ENCODE results near the gene GABRD.
"Not testable (repeated sequence)": the region's sequence is repeated elsewhere in the genome, so short reads cannot be mapped to it uniquely, and the experiment has no call there.

Gene GABRD, protein sequence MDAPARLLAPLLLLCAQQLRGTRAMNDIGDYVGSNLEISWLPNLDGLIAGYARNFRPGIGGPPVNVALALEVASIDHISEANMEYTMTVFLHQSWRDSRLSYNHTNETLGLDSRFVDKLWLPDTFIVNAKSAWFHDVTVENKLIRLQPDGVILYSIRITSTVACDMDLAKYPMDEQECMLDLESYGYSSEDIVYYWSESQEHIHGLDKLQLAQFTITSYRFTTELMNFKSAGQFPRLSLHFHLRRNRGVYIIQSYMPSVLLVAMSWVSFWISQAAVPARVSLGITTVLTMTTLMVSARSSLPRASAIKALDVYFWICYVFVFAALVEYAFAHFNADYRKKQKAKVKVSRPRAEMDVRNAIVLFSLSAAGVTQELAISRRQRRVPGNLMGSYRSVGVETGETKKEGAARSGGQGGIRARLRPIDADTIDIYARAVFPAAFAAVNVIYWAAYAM

DNA sequence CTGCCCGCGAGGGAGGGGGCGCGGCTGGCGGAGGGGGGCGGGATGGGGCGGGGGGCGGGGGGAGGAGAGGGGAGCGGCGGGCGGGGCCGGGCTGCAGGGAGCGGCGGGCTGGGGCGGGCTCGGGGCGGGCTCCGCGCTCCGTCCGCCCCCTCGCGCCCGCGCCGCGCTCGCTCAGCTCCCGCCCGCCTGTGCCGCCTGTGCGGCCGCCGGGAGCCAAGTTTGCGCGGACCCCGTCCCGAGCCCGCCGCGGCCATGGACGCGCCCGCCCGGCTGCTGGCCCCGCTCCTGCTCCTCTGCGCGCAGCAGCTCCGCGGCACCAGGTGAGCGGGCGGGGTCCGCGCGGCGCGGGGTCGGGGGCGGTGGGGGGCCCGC lies at the start of gene GABRD:
Gene GABRD, plus strand, starts transcription at position 174 of the 372 bp plus-strand sequence. Its CDS starts 79 bp downstream, at position 253.
- peak within 1 kb of the TSS; percentile 17 for H3K4me3 ChIP-seq (ENCODE audit: low read depth, low read length)

DNA sequence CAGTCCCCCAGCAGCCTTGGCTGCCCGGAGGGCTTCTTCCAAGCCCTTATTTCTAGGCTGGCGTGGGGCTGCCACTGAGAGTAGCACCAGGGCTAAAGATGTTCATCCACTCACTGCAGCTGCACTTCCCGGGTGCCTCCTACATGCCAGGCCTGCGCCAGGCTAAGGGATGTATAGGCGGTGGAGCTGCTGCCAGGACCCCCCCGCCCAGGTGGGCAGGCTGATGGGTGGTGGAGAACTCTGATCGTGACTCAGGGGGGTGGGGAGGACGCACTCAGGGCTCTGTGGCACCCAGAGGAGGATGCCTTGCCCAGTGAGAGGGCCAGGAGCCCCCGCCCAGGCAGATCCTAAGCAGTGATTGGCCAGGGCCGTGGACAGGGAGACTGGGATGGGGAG lies 49.6 kb upstream of the GABRD start:
- H3K4me3 ChIP-seq (ENCODE audit: low read depth, low read length): no peak overlapping the region

DNA sequence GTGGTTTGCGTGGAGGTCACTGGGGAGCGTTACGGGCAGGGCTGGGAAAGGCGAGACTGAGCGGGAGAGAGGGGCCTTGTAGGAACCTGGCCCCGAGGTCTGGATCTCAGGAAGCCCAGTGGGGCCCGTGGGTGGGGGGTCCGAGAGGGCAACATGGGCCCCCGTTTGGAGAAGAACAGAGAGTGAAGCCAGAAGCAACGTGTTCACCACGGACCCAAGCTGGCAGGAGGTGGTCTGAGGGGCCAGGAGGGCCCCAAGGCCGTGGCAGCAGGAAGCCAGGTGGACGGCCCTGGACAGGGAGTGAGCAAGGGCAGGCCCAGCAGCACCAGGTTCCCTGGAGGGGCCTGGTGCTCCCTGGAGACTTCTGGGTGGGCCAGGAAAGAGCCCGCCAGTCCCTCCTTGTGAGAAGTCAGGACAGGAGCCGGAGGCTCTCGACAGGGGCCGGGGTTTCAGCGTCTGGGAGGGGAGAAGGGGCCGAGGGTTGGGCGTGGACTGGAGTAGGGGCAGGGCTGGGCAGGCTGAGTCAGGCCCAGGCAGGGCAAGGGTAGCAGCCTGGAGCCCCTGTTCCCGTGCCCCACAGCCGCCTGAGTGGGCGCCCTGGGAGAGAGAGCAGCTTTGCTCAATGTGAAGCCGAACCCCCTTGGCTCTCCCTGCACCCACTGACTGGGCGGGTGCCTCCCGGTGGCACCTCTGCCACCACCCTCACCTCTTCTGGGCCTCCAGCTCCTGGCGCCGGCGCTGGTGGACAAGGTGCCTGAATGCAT lies 49.0 kb upstream of the GABRD start:
- no peak overlapping the region for H3K4me3 ChIP-seq (ENCODE audit: low read depth, low read length)

DNA sequence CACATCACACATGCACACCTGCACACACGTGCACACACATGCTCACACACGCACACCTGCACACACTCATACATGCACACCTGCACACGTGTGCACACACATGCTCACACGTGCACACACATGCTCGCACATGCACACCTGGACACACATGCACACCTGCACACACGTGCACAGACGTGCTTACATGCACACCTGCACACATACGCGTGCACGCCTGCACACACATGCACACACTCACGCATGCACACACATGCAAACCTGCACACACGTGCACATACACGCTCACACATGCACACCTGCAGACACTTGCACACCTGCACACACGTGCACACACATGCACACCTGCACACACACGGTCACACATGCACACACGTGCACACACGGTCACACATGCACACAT lies 48.1 kb upstream of the GABRD start:
- H3K4me3 ChIP-seq (ENCODE audit: low read depth, low read length): no peak overlapping the region

DNA sequence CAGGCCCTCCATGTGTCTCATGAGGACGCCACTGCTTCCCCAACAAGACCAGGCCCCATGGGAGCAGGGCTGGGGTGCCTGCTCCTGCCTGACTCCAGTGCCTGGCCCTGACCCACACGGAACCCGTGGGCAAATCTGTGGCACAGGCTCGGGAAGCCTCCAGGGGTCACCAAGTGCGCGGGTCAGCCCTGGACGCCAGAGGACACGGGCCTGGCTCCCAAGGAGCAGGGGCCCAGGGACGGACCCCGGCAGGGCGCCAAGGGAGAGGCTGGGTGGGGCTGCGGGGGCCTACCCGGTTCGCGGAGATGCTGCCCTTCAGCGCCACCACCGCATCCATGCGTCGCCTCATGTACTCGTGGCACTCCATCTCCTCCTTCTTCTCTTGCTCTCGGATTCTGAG lies 47.5 kb upstream of the GABRD start:
- no peak overlapping the region for H3K4me3 ChIP-seq (ENCODE audit: low read depth, low read length)

DNA sequence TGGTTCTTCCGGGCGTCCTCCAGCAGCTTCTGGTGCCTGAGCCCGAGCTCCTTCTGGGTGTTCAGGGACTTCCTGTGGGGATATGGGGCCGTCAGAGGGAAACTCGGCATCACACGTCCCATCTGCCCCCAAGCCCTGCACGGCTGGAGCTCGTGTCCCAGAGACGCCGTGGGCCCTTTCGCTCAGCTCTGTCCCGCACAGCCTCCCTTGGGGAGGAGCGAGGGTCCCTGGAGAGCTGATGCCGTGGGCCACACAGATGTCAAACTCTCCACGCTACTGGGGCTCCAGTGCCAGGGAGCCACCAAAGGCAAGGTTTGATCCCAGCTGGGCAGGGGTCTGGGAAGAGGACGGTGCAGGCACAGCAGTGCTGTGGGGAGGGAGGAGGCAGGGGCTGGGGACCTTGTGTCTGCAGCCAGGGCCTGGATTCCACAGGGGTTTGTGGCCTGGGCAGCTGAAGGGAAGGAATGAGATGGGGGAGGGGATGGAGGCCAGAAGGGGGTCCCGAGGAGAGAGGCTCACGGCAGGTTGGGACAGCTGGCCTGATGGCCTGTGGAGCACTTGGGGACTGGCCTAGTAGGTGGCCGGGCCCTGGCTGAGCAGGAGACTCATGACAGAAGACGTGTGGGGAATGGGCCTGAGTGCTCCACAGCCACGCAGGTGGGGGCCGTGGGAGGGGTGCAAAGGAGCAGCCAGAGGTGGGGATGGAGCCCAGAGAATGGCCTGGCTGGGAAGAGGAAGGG lies 46.0 kb upstream of the GABRD start:
- no peak overlapping the region for H3K4me3 ChIP-seq (ENCODE audit: low read depth, low read length)

DNA sequence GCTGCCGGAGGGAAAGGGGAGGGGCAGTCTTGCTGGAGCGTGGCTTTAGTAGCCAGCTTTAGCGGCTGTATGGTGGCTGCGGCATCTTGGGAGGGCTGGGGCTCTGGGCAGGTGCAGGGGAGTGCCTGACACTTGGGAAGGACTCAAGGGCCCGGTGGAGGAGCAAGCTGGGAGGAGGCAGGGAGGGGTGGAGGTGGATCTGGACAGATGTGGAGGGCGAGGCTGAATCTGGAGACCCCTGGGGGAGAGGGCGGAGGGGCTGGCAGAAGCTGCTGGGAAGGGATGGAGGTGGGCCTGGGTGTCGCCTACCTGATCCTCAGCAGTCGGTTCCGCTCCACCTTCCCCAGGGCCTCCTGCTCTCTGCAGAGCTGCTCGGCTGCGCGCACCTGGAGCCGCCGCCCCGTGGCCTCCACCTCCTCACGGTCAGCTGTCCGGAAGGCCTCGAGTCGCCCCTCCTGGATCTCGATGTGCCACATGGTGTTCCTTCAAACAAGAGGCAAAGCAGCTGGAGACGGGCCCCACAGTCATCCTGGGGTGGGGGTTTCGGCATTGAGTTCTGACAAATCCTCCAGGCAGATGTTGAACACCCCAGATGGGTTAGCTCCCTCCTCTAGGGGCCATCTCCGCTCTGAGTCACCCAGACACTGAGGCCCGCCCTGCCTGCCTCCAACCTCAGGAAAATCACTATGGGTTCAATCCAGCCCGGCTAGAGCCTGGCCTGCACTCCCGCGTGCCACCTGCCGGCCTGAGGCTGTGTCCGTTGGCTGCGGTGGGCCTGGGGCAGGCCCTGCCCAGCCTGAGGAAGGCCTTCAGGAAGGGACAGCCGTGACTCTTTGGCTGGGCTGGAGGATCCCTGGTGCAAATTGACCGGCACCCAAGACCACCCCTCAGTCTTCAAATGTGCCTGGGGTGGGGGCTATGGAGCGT lies 45.2 kb upstream of the GABRD start:
- H3K4me3 ChIP-seq (ENCODE audit: low read depth, low read length): no peak overlapping the region

DNA sequence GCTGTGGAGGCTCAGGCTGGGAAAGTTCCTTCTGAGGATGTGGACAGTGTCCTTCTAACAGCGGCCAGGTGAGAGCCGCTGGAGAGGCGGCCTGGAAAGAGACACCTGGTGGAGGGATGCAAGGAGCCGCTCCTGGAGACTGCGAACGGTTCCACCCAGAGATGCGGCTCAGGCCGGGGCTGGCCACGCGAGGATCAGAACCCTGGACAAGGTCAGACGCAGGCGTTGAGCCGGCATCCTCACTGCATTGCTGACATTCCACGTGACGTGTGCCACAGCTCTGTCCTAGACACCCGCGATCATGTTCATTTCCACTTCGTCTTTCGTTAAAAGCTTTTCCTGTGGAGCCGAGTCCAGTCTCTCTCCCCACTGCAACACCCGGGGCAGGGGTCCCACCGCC lies 44.3 kb upstream of the GABRD start:
- H3K4me3 ChIP-seq (ENCODE audit: low read depth, low read length): no peak overlapping the region

DNA sequence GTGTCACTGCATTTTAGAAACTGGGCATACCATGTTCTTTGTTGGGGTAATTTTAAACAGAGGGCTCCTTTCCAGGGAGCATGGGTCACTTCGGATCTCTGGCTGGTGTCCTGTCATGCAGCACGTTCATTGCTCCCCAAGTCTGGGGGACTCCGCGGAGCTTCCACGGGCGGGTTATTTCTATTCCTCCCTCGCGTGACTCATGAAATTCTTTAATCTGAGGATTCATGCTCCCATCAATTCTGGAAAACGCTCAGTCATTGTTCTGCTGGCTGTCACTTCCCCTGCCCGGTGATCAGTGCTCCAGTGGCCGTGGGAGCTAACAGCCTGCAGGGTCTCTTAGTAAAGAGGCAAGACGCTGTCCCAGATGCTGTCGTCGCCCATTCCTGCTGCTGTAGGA lies 43.6 kb upstream of the GABRD start:
- H3K4me3 ChIP-seq (ENCODE audit: low read depth, low read length): no peak overlapping the region

DNA sequence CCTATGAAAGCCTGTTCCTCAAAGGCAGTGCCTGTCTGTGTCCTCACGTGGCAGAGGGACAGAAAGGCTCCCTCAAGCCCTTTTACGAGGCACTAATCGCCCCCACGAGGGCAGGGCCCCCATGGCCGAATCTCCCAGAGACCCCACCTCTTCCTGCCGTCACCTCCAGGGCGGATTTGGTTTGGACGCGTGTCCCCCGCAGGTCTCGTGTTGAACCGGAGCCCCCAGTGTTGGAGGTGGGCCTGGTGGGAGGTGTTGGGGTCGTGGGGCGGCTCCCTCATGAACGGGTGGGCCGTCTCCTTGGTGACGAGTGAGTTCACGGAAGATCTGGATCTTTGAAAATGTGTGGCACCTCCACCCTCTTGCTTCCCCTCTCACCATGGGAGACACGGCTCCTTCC lies 43.1 kb upstream of the GABRD start:
- no peak overlapping the region for H3K4me3 ChIP-seq (ENCODE audit: low read depth, low read length)

DNA sequence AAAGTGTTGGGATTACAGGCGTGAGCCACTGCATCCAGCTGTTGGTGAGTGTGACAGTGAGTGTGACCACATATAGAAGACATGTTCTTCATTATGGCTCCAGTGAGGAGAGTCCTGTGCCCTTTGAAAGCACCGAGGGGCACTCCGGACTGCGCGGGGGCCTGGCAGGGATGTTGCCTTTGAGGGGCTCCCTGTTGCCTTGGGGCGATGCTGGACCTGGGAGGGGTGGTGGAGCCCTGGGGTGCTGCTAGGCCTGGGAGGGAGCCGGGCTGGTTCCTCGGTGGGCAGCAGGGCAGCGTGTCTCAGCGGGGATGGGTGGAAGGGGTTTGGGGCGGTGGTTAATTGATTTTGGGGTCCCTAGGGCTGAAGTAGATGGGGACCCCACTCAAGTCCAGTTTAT lies 41.0 kb upstream of the GABRD start:
- H3K4me3 ChIP-seq (ENCODE audit: low read depth, low read length): no peak overlapping the region

DNA sequence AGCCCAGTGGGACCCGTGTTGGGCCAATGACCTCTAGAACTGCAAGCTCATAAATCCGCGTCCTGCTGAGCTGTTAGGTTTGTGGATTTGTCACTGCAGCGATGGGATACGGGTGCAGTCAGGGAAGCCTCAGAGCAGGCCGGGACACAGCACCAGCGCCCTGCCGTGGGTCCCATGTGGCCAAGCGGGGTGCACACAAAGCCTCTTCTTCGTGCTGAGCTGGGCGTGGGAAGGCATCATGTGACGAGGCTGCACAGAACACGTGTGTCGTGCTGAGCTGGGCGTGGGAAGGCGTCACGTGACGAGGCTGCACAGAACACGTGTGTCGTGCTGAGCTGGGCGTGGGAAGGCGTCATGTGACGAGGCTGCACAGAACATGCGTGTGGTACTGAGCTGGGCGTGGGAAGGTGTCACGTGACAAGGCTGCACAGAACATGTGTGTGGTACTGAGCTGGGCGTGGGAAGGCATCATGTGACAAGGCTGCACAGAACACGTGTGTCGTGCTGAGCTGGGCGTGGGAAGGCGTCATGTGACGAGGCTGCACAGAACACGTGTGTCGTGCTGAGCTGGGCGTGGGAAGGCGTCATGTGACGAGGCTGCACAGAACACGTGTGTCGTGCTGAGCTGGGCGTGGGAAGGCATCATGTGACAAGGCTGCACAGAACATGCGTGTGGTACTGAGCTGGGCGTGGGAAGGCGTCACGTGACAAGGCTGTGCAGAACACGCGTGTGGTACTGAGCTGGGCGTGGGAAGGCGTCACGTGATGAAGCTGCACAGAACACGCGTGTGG lies 40.3 kb upstream of the GABRD start:
- not testable (repeated sequence) for H3K4me3 ChIP-seq (ENCODE audit: low read depth, low read length)

DNA sequence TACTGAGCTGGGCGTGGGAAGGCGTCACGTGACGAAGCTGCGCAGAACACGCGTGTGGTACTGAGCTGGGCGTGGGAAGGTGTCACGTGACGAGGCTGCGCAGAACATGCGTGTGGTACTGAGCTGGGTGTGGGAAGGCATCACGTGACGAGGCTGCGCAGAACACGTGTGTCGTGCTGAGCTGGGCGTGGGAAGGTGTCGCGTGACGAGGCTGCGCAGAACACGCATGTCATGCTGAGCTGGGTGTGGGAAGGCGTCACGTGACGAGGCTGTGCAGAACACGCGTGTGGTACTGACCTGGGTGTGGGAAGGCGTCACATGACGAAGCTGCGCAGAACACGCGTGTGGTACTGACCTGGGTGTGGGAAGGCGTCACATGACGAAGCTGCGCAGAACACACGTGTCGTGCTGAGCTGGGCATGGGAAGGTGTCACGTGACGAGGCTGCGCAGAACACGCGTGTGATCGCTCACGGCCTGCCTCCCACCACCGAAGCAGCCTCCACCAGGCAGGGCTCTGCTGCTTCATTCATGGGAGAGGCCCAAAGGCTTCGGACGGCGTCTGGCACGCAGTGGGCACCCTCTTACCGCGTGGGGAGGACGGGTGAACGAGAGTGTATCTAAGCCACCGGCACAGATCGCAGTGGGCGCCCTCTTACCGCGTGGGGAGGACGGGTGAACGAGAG lies 39.5 kb upstream of the GABRD start:
- no peak overlapping the region for H3K4me3 ChIP-seq (ENCODE audit: low read depth, low read length)

DNA sequence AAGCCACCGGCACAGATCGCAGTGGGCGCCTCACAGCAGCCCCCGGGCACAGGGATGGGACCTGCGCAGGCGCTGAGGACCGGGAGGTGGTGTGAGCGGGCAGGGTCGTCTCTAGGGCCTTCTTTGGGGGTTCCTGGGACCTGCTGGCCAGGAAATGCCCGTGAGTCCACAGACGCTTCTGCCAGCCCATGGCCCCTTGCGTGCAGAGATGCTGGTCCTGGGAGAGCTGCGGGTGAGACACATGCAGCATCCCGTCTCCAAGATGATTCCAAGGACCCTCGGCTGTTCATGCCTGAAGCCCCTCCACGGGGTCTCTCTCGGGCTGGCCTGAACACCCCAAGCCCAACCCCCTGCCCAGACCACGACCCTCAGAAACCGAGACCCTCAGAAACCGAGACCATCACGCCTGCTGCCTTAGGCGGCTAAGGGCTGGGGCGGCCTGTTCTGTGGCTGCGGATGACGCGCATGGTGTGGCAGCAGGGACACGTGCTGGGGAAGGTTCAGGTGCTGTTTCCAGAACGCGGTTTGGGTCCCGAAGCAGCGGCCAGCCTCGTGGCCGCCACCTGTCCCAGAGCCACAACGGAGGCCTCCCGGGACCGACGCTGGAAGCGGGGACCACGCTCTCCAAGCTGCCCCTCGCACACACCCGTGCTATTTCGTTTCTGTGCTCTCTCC lies 38.5 kb upstream of the GABRD start:
- no peak overlapping the region for H3K4me3 ChIP-seq (ENCODE audit: low read depth, low read length)

DNA sequence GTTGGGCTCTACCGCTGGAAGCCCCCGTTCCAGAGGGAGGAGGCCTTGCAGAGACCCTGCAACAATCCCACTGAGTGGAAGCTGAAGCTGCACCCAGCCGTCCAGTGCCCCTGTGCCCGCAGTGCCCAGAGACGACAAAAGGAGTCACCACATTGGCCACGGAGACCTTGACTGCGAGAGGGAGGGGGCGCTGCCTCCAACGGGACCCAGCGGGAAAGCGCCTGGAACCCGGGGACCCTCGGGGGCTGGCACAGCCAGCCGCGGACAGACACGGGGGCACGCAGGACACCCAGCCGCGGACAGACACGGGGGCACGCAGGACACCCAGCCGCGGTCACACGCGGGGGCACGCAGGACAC lies 38.0 kb upstream of the GABRD start:
- no peak overlapping the region for H3K4me3 ChIP-seq (ENCODE audit: low read depth, low read length)

DNA sequence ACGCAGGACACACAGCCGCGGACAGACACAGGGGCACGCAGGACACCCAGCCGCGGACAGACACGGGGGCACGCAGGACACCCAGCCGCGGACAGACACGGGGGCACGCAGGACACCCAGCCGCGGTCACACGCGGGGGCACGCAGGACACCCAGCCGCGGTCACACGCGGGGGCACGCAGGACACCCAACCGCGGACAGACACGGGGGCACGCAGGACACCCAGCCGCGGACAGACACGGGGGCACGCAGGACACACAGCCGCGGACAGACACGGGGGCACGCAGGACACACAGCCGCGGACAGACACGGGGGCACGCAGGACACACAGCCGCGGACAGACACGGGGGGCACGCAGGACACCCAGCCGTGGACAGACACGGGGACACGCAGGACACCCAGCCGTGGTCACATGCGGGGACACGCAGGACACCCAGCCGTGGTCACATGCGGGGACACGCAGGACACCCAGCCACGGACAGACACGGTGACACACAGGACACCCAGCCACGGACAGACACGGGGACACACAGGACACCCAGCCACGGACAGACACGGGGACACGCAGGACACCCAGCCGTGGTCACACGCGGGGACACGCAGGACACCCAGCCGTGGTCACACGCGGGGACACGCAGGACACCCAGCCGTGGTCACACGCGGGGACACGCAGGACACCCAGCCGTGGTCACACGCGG lies 37.4 kb upstream of the GABRD start:
- not testable (repeated sequence) for H3K4me3 ChIP-seq (ENCODE audit: low read depth, low read length)

DNA sequence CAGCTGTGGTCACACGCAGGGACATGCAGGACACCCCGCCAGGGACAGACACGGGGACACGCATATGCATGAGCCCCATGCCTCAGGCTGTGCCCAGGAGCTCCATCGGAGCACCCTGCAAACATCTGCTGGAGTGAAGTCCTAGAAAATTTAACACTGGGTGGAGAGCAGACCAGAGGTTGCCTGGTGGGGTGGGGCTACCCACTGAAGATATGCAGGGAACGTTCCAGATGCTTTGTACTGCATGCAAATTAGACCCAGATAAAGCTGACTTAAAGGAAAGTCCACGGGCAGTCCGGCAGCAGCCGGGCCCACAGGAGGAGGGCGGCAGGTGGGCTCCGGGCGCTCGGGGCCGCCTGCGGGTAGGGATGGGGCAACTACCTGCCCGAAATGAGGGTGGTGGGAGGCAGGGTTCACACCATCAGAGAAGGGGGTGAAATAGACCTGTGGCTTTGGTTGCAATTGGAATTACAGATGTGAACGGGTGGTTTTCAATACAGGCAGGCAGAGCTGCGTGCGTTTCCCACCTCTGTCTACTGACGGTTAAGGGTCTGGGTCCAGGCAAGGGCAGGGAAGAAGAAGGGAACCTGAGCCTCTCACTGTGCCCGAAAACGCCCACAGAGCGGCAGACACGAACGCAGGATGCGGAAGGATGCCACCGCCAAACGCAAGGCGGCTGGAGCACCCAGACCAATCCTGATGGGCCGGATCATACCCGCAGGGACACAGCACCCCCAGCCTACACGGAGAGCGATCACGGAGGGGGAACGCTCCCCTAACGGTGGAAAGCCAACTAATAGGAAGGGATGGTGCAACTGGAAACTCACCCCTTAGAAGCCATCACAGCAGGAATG lies 36.5 kb upstream of the GABRD start:
- no peak overlapping the region for H3K4me3 ChIP-seq (ENCODE audit: low read depth, low read length)
